HG02678 (cell line): ENCODE data around the gene SPOUT1.

Source experiments
- ATAC-seq: cut with Tn5 transposase; IDR thresholded peaks from one replicate; pipeline ENCODE4 v1.9.1; 2021; ENCODE audit warnings: mild to moderate bottlenecking, moderate library complexity; ENCODE audit not compliant: unreplicated experiment

SPOUT1 gene

GRCh38 chr9:128773049-128773448 is 56.5 kb downstream of the SPOUT1 start:
- ATAC-seq = no peak

DNA sequence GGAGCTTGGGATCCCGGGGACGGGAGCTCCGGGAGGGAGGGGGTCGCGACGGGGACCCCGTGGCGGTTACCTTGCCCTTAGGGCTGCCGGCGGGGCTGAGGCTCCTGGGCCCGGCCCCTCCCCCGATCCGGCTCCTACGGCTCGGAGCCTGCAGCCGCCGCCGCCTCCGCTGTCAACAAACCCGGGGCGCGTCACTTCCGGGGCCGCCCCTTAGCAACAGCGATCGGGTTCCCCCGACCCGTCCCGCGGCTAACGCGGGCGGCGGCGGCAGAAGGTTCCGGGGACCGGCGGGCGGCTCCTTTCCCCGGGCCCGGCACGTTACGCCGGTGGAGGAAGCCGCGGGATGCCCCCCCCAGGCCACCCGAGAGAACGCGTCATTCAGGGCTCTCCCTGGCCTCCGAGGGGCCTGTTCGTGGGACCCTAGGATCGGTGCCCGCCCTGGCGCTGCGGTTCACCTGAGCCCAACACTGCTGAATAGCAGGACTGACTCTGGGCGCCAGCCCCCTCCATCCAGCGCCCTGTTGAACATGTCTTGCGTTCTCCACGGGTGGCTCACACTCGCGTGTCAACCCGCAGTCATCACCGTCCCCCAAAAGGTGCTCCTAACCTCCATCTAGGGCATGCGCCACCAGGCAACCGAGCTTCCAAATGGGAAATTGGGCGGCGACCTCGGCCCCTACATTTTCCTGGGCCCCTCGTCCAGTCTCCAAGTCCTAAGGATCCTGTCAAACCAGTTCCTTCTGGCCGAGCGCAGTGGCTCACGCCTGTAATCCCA is 57.7 kb downstream of the SPOUT1 start, which contains the start of gene ZER1:
TSS of gene ZER1 (minus strand) at position 183 of the 775 bp plus-strand sequence. CDS start 16,362 bp downstream, outside the sequence.
- ATAC-seq = peak; percentile 90

GRCh38 chr9:128771094-128771721 is 58.4 kb downstream of the SPOUT1 start:
- ATAC-seq = peak; percentile 28

DNA sequence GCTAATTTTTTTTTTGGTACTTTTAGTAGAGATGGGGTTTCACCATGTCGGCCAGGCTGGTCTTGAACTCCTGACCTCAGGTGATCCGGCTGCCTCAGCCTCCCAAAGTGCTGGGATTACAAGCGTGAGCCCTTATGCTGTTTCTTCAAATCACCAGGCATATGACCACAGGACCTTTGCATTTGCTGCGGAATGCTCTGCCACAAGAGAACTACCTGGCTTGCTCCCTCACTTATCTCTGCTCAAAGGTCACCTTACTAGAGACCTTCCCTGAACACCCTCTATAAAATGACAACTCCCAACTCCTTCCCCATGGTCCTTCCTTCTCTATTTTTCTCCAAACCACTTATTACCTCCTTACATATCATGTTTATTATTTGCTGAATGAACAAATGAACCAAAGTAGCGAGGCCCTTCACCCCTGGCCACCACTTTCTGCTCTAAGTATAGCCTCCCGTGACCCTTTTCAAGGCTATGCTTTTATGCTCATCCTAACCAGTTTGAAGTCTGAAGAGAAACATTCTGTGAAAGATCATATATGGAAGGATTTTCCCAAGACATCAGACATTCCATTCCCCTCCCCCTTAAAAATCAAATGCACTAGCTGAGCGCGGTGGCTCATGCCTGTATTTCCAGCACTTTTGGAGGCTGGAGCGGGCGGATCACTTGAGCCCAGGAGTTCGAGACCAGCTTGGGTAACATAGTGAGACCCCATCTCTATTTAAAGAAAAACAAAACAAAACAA is 59.1 kb downstream of the SPOUT1 start:
- no peak for ATAC-seq
